Ectodermal cell (in vitro differentiated cells): Measurements from ENCODE around the gene NPW.

Experiments used
- H3K27ac ChIP-seq: 2 replicates; pipeline ENCODE4 v1.7.0; 2013; ENCODE audit warnings: mild to moderate bottlenecking, low read depth, low read length; ENCODE audit not compliant: insufficient read depth, poor library complexity, severe bottlenecking
- H3K27me3 ChIP-seq: 2 replicates; pipeline ENCODE4 v1.7.0; 2013; ENCODE audit warnings: mild to moderate bottlenecking, low read length; ENCODE audit not compliant: insufficient read depth, control insufficient read depth, poor library complexity, severe bottlenecking
- H3K36me3 ChIP-seq: one replicate; pipeline ENCODE4 v1.7.0; 2013; ENCODE audit warnings: low read length; ENCODE audit not compliant: control insufficient read depth, insufficient read depth
- H3K4me1 ChIP-seq: one replicate; pipeline ENCODE4 v1.7.0; 2013; ENCODE audit warnings: low read length; ENCODE audit not compliant: control insufficient read depth, insufficient read depth
- H3K4me3 ChIP-seq: 2 replicates; pipeline ENCODE4 v1.7.0; 2013; ENCODE audit warnings: low read depth, low read length, control low read depth; ENCODE audit not compliant: insufficient read depth
- H3K9me3 ChIP-seq: 2 replicates; pipeline ENCODE4 v1.7.0; 2013; ENCODE audit warnings: mild to moderate bottlenecking, low read length, moderate library complexity; ENCODE audit not compliant: control insufficient read depth
- WGBS, 2 experiments: methylation state at CpG; one replicate each; pipeline ENCODE4 v1.1.7; 2013; ENCODE audit warnings: missing lambda C conversion rate in 2 of 2; 5-methylcytosine and 5-hydroxymethylcytosine counted together

The NPW gene

GRCh38 chr16:1985466-1986150 lies 34.0 kb upstream of the NPW start:
- Histone ChIP-seq H3K9me3 (no peaks in the 10 kb centered on the region), H3K27ac (no peak overlapping the region), H3K4me1 (peaks cover 33% of the 10 kb centered on the region), H3K27me3 (peaks cover 51% of the 10 kb centered on the region), H3K36me3 (peaks cover 18% of the 10 kb centered on the region), H3K4me3 (no peak overlapping the region)
- WGBS, 2 experiments: 95% methylated on average over 14 of the region's 14 CpGs

GRCh38 chr16:1987198-1987597 lies 32.4 kb upstream of the NPW start:
- Histone ChIP-seq H3K36me3 (peaks cover 18% of the 10 kb centered on the region), H3K27ac (no peak overlapping the region), H3K27me3 (peaks cover 50% of the 10 kb centered on the region), H3K4me3 (no peak overlapping the region), H3K4me1 (peaks cover 26% of the 10 kb centered on the region), H3K9me3 (no peaks in the 10 kb centered on the region)
- 95% methylated on average over 10 of the region's 10 CpGs for WGBS, 2 experiments

- H3K27ac ChIP-seq: no peak within 1 kb of the TSS
Observed at GRCh38 chr16:1989209-1990100, 30.1 kb upstream of the NPW start, which contains the start of gene SYNGR3. Gene SYNGR3, plus strand, starts transcription at chr16:1989970. Its CDS starts 133 bp downstream, at chr16:1990103.

GRCh38 chr16:1990101-1990350 lies 29.6 kb upstream of the NPW start:
- Histone ChIP-seq H3K4me1 (peaks cover 15% of the 10 kb centered on the region), H3K27ac (no peak overlapping the region), H3K36me3 (peaks cover 18% of the 10 kb centered on the region), H3K4me3 (peak overlapping the region; percentile 42), H3K27me3 (peaks cover 49% of the 10 kb centered on the region), H3K9me3 (no peaks in the 10 kb centered on the region)
- WGBS, 2 experiments: 0 to 1% methylated on average over 23 to 25 of the region's 25 CpGs

More at GRCh38 chr16:1989209-1990100, 30.1 kb upstream of the NPW start, which contains the start of gene SYNGR3:
- no peaks in the 10 kb centered on the region for H3K9me3 ChIP-seq
- H3K27me3 ChIP-seq: peaks cover 49% of the 10 kb centered on the region
- 9% methylated on average over 67 of the region's 67 CpGs for WGBS, 2 experiments
- H3K4me1 ChIP-seq: peaks cover 15% of the 10 kb centered on the region
- peak within 1 kb of the TSS; percentile 42 for H3K4me3 ChIP-seq
- H3K36me3 ChIP-seq: peaks cover 18% of the 10 kb centered on the region

- Histone ChIP-seq H3K27me3 (peaks cover 49% of the 10 kb centered on the region), H3K4me3 (peak overlapping the region; percentile 42), H3K9me3 (no peaks in the 10 kb centered on the region), H3K27ac (no peak overlapping the region), H3K4me1 (peaks cover 15% of the 10 kb centered on the region), H3K36me3 (peaks cover 16% of the 10 kb centered on the region)
- WGBS, 2 experiments: 2% methylated on average over 50 of the region's 50 CpGs
Observed at GRCh38 chr16:1990351-1991134, 29.0 kb upstream of the NPW start.

GRCh38 chr16:1991135-1991551 lies 28.4 kb upstream of the NPW start:
- Histone ChIP-seq H3K27me3 (peaks cover 49% of the 10 kb centered on the region), H3K4me3 (peak overlapping the region; percentile 42), H3K9me3 (no peaks in the 10 kb centered on the region), H3K4me1 (peaks cover 15% of the 10 kb centered on the region), H3K36me3 (peaks cover 10% of the 10 kb centered on the region), H3K27ac (no peak overlapping the region)
- WGBS, 2 experiments: 15% methylated on average over 18 of the region's 18 CpGs

GRCh38 chr16:1991588-1991947 lies 28.0 kb upstream of the NPW start:
- Histone ChIP-seq H3K9me3 (no peaks in the 10 kb centered on the region), H3K36me3 (peaks cover 6% of the 10 kb centered on the region), H3K4me3 (peak overlapping the region; percentile 10), H3K27me3 (peaks cover 49% of the 10 kb centered on the region), H3K27ac (no peak overlapping the region), H3K4me1 (peaks cover 15% of the 10 kb centered on the region)
- 23 to 24% methylated on average over 22 of the region's 22 CpGs for WGBS, 2 experiments

GRCh38 chr16:1991948-1992703 lies 27.5 kb upstream of the NPW start:
- H3K27me3 ChIP-seq: peaks cover 49% of the 10 kb centered on the region
- H3K4me3 ChIP-seq: peak overlapping the region; percentile 10
- H3K4me1 ChIP-seq: peaks cover 15% of the 10 kb centered on the region
- WGBS, 2 experiments: 15 to 16% methylated on average over 96 of the region's 96 CpGs
- H3K9me3 ChIP-seq: no peaks in the 10 kb centered on the region
- H3K27ac ChIP-seq: no peak overlapping the region
- peaks cover under 1% of the 10 kb centered on the region for H3K36me3 ChIP-seq

GRCh38 chr16:1992704-1993317 lies 26.8 kb upstream of the NPW start:
- H3K4me3 ChIP-seq: no peak overlapping the region
- H3K27ac ChIP-seq: no peak overlapping the region
- H3K4me1 ChIP-seq: peaks cover 15% of the 10 kb centered on the region
- no peaks in the 10 kb centered on the region for H3K9me3 ChIP-seq
- WGBS, 2 experiments: 84 to 86% methylated on average over 50 of the region's 50 CpGs
- H3K27me3 ChIP-seq: peaks cover 49% of the 10 kb centered on the region
- H3K36me3 ChIP-seq: no peaks in the 10 kb centered on the region
